NCI-H2107 (cell line): Measurements from ENCODE around the gene SNAP25.

Source experiments
- DNase-seq: peaks from one replicate; lab custom pipeline; 2025; lab: John Stamatoyannopoulos, UW

The SNAP25 gene

GRCh38 chr20:10263385-10264165, 44.9 kb downstream of the SNAP25 start:
- no peak for DNase-seq

- DNase-seq: no peak
Measured at GRCh38 chr20:10264166-10264558, 45.5 kb downstream of the SNAP25 start.

- DNase-seq: no peak
Measured at GRCh38 chr20:10268636-10269035, 50.0 kb downstream of the SNAP25 start.

GRCh38 chr20:10270630-10271029, 52.0 kb downstream of the SNAP25 start:
- no peak for DNase-seq

DNA sequence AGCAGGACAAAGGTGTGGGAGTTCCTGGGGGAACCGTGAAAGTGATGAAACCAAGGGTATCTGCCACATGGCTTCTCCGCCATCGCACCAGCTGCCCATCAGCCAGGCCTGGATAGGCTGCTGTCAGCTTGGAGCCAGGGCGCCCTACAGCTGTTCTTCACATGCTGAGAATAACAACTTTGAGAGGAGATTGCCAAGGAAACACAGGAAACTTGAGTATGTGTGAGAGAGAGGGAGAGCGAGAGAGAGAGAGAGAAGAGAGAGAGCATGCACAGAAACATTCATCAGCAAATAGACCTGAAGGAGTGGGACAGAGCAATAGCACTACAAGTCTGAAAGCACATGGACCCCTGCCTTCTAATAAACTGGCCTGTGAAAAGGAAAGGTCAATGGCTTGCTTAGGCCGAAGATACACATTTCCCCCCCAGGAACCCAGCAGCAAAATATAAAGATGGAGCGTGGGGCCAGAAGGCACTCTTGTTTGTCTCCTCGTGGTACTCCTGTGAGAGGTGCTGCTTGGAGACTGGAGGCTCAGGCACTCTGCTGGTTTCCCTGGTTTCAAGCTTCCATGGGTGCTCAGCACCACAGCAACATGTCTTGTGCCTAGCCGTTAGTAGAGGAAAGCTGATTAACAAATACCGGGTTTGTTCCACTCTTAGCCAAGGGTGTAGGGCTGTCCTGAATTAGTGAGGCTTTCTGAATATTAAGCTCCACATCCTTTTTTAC, 53.0 kb downstream of the SNAP25 start:
- DNase-seq: no peak

DNA sequence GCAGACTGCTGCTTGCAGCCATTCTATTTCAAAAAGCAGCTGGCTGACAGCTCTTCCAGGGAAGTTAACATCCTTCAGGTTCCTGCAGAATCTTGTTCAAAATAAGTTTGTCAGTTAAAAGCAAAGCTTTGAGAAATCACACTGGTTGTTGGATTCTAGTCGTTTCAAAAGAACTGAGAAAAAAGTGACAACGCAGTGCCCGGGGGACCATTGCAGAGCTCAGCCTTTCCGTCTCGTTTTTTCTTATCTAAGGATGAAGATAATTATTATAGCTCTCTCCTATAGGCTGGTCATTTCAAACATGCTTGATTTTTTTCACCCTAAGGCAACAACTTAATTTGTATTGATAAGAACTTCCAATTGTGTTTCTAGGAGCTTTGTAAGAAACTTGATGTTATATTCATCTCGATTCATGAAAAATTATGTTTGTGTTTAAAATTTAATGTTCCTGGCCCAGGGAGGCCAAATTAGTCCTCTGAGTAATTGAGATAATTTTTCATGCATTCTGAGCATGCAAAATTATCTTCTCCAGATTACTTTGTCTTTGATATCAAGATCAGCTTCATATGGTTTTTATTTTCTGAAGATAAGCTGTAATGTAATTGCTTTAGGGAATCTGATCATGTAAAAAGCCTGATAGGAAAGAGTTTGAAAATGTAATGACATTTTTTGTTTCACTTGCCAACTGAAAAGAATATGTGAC, 58.4 kb downstream of the SNAP25 start:
- DNase-seq: no peak

DNA sequence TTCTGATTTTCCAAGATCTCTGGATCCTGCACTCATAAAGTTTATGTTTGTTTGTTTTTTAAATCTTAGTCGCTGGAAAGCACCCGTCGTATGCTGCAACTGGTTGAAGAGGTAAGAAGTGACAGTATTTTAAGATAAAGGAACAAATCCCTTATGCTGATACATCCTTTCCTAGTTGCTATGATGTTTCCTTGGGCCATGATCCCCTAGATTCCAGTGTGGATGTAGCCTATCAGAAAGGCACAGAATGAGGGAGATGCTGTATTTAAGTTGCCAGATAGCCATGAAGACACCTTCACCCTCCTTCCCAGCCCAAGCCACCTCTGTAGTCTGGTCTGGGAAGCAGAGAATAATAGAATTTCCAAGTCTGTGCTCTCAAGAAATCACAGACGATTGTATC, 59.0 kb downstream of the SNAP25 start:
- DNase-seq: no peak

DNA sequence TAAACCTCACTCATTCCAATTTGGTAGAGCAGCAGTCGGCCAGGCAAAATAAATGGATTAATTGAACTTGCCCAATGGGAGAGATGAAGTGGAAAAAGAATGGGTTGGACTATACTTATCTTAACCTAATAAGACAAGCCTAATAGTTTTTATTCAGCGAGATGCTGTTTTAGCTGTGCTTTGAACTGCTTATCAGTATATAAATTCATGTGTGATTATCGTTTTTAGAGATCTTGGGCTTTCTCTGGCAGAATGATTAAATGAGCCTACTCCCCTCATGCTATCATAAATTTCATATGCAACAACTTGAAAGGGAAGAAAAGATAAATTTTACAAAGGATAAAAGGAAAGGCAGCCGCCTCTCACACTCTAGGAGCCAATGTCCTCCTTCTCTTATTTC, 59.8 kb downstream of the SNAP25 start:
- no peak for DNase-seq

GRCh38 chr20:10280018-10280908, 61.6 kb downstream of the SNAP25 start:
- DNase-seq: no peak

DNA sequence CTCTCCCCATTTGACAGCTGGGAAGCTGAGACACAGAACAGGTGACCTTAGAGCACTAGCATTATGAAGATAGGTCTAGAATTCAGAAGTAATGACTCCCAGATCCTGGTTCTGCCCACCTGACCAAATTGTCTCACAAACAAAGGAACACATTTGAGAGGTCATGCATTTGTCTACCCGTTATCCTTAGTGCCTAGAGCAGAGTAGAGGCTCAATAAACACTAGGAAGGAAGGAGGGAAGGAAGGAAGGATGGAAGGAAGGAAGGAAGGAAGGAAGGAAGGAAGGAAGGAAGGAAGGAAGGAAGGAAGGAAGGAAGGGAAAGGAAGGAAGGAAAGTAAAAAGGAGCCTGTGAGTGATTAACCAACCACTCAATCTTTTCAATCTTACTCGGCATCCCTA, 63.3 kb downstream of the SNAP25 start:
- no peak for DNase-seq

DNA sequence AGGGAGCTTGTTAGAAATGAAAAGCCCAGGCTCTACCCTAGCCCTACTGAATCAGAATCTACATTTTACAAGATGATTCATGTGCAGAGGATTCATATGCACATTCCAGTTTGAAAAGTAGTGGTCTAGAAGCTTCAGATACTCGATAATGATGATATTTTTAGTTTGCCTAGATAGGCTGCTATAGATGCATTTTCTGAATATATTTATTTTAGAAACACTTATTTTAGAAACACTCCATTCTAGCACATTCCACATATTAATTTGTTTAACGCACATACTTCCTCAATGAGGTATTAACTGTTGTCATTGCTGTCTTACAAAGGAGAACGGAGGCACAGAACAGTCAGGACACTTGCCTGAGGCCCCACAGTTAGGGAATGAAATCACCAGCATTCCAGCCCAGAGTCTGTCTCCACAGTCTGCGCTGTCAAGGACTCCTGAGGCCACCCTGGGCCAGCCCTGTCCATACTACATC, 64.4 kb downstream of the SNAP25 start:
- DNase-seq: no peak

DNA sequence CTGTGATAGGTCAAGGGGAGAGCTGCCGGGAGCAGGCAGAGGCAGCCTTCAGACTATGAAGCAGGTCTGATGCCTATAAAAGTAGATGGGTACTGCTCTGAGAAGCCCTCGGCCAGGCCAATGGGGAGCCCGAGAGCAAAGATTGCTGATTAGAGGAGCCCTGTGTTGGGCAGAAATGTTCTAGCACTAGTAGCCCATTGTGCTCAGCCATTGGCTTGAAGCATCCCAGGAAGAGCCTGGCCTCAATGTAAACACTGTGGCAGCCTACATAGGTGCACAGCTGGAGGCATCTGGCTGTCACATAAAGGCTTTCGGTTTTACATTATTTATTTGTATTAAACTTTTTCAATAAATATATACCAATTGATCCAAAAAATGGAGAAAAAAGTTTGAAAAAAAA, 67.7 kb downstream of the SNAP25 start:
- no peak for DNase-seq

GRCh38 chr20:10288421-10288820, 69.8 kb downstream of the SNAP25 start:
- DNase-seq: no peak

DNA sequence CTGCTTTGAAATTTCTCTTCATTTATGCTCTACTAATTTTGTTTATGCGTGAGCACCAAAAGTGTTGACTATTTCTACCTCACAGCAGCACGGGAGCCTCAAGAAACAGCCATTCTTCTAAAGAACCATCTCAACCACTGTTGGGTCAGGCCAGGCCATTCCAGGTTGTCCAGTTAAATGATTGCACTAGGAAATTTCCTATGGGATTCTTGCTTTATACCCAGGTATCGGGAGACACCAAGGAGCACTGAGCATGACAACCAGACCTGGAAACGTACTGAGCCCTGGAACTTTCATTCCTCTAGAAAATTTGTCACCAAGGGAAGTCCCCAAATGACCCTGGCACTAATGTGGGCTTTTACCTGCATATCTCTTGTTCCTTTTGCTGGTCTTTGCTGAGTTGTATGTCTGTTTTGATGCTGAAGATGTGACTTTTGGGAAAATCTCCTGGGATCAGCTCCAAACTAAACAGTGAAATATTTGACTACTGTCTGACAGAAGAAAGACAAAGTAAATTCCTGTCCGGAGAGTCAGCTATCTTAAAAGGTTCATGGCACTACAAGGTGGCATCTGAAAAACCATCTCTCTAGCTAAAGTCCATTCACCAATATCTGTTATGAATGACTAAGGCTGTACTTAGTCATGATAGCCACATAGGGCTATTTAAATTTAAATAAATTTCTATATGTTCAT, 70.5 kb downstream of the SNAP25 start:
- no peak for DNase-seq

- DNase-seq: no peak
Measured at GRCh38 chr20:10291568-10292248, 73.1 kb downstream of the SNAP25 start.

GRCh38 chr20:10297223-10297622, 78.6 kb downstream of the SNAP25 start:
- no peak for DNase-seq

- DNase-seq: no peak
Measured at GRCh38 chr20:10297684-10298240, 79.1 kb downstream of the SNAP25 start.

DNA sequence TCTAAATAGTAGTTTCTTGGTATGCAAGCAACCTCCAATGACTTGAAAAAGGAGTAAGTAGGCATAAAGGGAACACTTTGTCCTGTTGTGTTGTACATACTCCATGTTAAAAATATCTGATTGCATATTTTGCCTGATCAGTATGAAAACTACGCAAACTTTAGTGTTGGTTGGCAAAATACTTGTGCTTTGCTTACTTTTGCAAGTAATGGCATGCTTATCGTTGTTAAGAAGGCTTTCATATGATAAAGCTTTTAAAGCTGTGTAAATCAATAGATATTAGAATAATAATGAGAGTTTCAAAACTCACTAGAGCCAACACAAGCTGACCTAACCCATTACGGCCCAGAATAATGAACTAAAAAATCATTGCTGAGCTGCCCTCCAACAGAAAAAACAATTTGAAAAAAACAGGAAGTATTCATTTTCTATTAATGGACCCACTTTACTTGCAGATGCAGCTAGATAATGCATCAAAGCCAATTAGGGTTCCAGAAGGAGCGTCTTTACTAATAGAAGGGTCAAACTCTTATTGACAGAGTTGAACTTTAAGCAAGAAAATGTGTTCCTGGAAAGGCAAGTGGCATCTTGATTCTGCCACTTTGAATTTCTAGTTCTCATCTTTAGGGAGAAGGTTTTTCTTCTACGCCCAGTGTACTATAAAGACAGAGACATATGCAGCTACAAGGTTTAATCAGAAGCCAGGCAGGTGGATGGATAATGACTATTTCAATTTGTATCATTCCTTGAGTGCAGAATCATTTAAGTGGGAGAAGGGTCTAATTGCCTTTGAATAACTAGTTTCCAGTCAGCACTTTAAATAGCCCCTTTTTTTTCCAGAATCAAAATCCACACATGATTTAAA, 82.2 kb downstream of the SNAP25 start:
- no peak for DNase-seq

GRCh38 chr20:10303852-10304251, 85.2 kb downstream of the SNAP25 start:
- no peak for DNase-seq
